ENCODE measurements around the gene TMEM176A.

TMEM176A gene

GRCh38 chr7:150800581-150801241, at the start of gene TMEM176A:
Gene TMEM176A (plus strand): TSS chr7:150800769. CDS start chr7:150801551, 782 bp downstream.
- peaks cover 28% of the 10 kb centered on the region for H3K27me3 ChIP-seq (replicated peaks; ENCODE audit: control insufficient read depth, insufficient read depth, low read length)
- no peak for DNase-seq (ENCODE audit: low read depth)
- H3K9ac ChIP-seq (ENCODE audit: low read length): no peak within 1 kb of the TSS

GRCh38 chr7:150751702-150752101, 48.9 kb upstream of the TMEM176A start:
- no peak overlapping the region for H3K4me3 ChIP-seq (ENCODE audit: low read length)
- no peaks in the 10 kb centered on the region for H3K9me3 ChIP-seq (ENCODE audit: control insufficient read depth, low read length)
- no peak overlapping the region for H3K9ac ChIP-seq (ENCODE audit: low read length)
- no peak for DNase-seq (ENCODE audit: low read depth)
- H3K4me1 ChIP-seq (ENCODE audit: control insufficient read depth, insufficient read depth, low read length): no peaks in the 10 kb centered on the region
- H3K36me3 ChIP-seq (ENCODE audit: control insufficient read depth, insufficient read depth, low read length, severe bottlenecking): no peaks in the 10 kb centered on the region
- H3K27me3 ChIP-seq (replicated peaks; ENCODE audit: control insufficient read depth, insufficient read depth, low read length): peaks cover 9% of the 10 kb centered on the region

More at GRCh38 chr7:150800581-150801241, at the start of gene TMEM176A:
- Histone ChIP-seq H3K4me1 (ENCODE audit: control insufficient read depth, insufficient read depth, low read length) (no peaks in the 10 kb centered on the region), H3K4me3 (ENCODE audit: low read length) (no peak within 1 kb of the TSS), H3K36me3 (ENCODE audit: control insufficient read depth, insufficient read depth, low read length, severe bottlenecking) (no peaks in the 10 kb centered on the region), H3K9me3 (ENCODE audit: control insufficient read depth, low read length) (peaks cover 20% of the 10 kb centered on the region)

GRCh38 chr7:150753239-150753638, 47.3 kb upstream of the TMEM176A start:
- no peak for DNase-seq (ENCODE audit: low read depth)
- no peaks in the 10 kb centered on the region for H3K36me3 ChIP-seq (ENCODE audit: control insufficient read depth, insufficient read depth, low read length, severe bottlenecking)
- H3K9ac ChIP-seq (ENCODE audit: low read length): no peak overlapping the region
- H3K4me3 ChIP-seq (ENCODE audit: low read length): no peak overlapping the region
- no peaks in the 10 kb centered on the region for H3K9me3 ChIP-seq (ENCODE audit: control insufficient read depth, low read length)
- H3K27me3 ChIP-seq (replicated peaks; ENCODE audit: control insufficient read depth, insufficient read depth, low read length): peaks cover 9% of the 10 kb centered on the region
- H3K4me1 ChIP-seq (ENCODE audit: control insufficient read depth, insufficient read depth, low read length): no peaks in the 10 kb centered on the region

GRCh38 chr7:150753826-150754603, 46.6 kb upstream of the TMEM176A start:
- Histone ChIP-seq H3K9me3 (ENCODE audit: control insufficient read depth, low read length) (no peaks in the 10 kb centered on the region), H3K4me3 (ENCODE audit: low read length) (no peak overlapping the region), H3K27me3 (replicated peaks; ENCODE audit: control insufficient read depth, insufficient read depth, low read length) (peaks cover 3% of the 10 kb centered on the region), H3K4me1 (ENCODE audit: control insufficient read depth, insufficient read depth, low read length) (no peaks in the 10 kb centered on the region), H3K9ac (ENCODE audit: low read length) (no peak overlapping the region), H3K36me3 (ENCODE audit: control insufficient read depth, insufficient read depth, low read length, severe bottlenecking) (no peaks in the 10 kb centered on the region)
- DNase-seq (ENCODE audit: low read depth): no peak

GRCh38 chr7:150754951-150755350, 45.6 kb upstream of the TMEM176A start:
- H3K4me1 ChIP-seq (ENCODE audit: control insufficient read depth, insufficient read depth, low read length): no peaks in the 10 kb centered on the region
- no peaks in the 10 kb centered on the region for H3K9me3 ChIP-seq (ENCODE audit: control insufficient read depth, low read length)
- no peaks in the 10 kb centered on the region for H3K36me3 ChIP-seq (ENCODE audit: control insufficient read depth, insufficient read depth, low read length, severe bottlenecking)
- peaks cover 3% of the 10 kb centered on the region for H3K27me3 ChIP-seq (replicated peaks; ENCODE audit: control insufficient read depth, insufficient read depth, low read length)
- no peak overlapping the region for H3K9ac ChIP-seq (ENCODE audit: low read length)
- no peak overlapping the region for H3K4me3 ChIP-seq (ENCODE audit: low read length)
- DNase-seq (ENCODE audit: low read depth): no peak

GRCh38 chr7:150755473-150756099, 45.0 kb upstream of the TMEM176A start:
- H3K9me3 ChIP-seq (ENCODE audit: control insufficient read depth, low read length): no peaks in the 10 kb centered on the region
- H3K36me3 ChIP-seq (ENCODE audit: control insufficient read depth, insufficient read depth, low read length, severe bottlenecking): no peaks in the 10 kb centered on the region
- H3K27me3 ChIP-seq (replicated peaks; ENCODE audit: control insufficient read depth, insufficient read depth, low read length): peaks cover 3% of the 10 kb centered on the region
- H3K9ac ChIP-seq (ENCODE audit: low read length): no peak overlapping the region
- no peak overlapping the region for H3K4me3 ChIP-seq (ENCODE audit: low read length)
- no peaks in the 10 kb centered on the region for H3K4me1 ChIP-seq (ENCODE audit: control insufficient read depth, insufficient read depth, low read length)
- no peak for DNase-seq (ENCODE audit: low read depth)

- H3K4me1 ChIP-seq (ENCODE audit: control insufficient read depth, insufficient read depth, low read length): no peaks in the 10 kb centered on the region
- peaks cover 3% of the 10 kb centered on the region for H3K27me3 ChIP-seq (replicated peaks; ENCODE audit: control insufficient read depth, insufficient read depth, low read length)
- H3K4me3 ChIP-seq (ENCODE audit: low read length): no peak overlapping the region
- H3K36me3 ChIP-seq (ENCODE audit: control insufficient read depth, insufficient read depth, low read length, severe bottlenecking): no peaks in the 10 kb centered on the region
- H3K9ac ChIP-seq (ENCODE audit: low read length): no peak overlapping the region
- DNase-seq (ENCODE audit: low read depth): no peak
- no peaks in the 10 kb centered on the region for H3K9me3 ChIP-seq (ENCODE audit: control insufficient read depth, low read length)
These were observed 44.4 kb upstream of the TMEM176A start for GRCh38 chr7:150756166-150756565.

GRCh38 chr7:150756858-150757257, 43.7 kb upstream of the TMEM176A start:
- Histone ChIP-seq H3K9me3 (ENCODE audit: control insufficient read depth, low read length) (no peaks in the 10 kb centered on the region), H3K4me1 (ENCODE audit: control insufficient read depth, insufficient read depth, low read length) (no peaks in the 10 kb centered on the region), H3K36me3 (ENCODE audit: control insufficient read depth, insufficient read depth, low read length, severe bottlenecking) (no peaks in the 10 kb centered on the region), H3K27me3 (replicated peaks; ENCODE audit: control insufficient read depth, insufficient read depth, low read length) (peaks cover 3% of the 10 kb centered on the region), H3K4me3 (ENCODE audit: low read length) (no peak overlapping the region), H3K9ac (ENCODE audit: low read length) (no peak overlapping the region)
- DNase-seq (ENCODE audit: low read depth): peak; percentile 4

- Histone ChIP-seq H3K4me1 (ENCODE audit: control insufficient read depth, insufficient read depth, low read length) (no peaks in the 10 kb centered on the region), H3K36me3 (ENCODE audit: control insufficient read depth, insufficient read depth, low read length, severe bottlenecking) (no peaks in the 10 kb centered on the region), H3K27me3 (replicated peaks; ENCODE audit: control insufficient read depth, insufficient read depth, low read length) (peaks cover 3% of the 10 kb centered on the region), H3K4me3 (ENCODE audit: low read length) (no peak overlapping the region), H3K9ac (ENCODE audit: low read length) (no peak overlapping the region), H3K9me3 (ENCODE audit: control insufficient read depth, low read length) (no peaks in the 10 kb centered on the region)
- no peak for DNase-seq (ENCODE audit: low read depth)
These were observed 41.1 kb upstream of the TMEM176A start for GRCh38 chr7:150759479-150759878.

GRCh38 chr7:150766334-150766709, 34.2 kb upstream of the TMEM176A start:
- no peaks in the 10 kb centered on the region for H3K27me3 ChIP-seq (replicated peaks; ENCODE audit: control insufficient read depth, insufficient read depth, low read length)

GRCh38 chr7:150769768-150770167, 30.8 kb upstream of the TMEM176A start:
- DNase-seq (ENCODE audit: low read depth): no peak
- Histone ChIP-seq H3K27me3 (replicated peaks; ENCODE audit: control insufficient read depth, insufficient read depth, low read length) (peaks cover 2% of the 10 kb centered on the region), H3K4me1 (ENCODE audit: control insufficient read depth, insufficient read depth, low read length) (no peaks in the 10 kb centered on the region), H3K36me3 (ENCODE audit: control insufficient read depth, insufficient read depth, low read length, severe bottlenecking) (no peaks in the 10 kb centered on the region), H3K4me3 (ENCODE audit: low read length) (no peak overlapping the region), H3K9ac (ENCODE audit: low read length) (no peak overlapping the region), H3K9me3 (ENCODE audit: control insufficient read depth, low read length) (peaks cover 8% of the 10 kb centered on the region)

More at GRCh38 chr7:150766334-150766709, 34.2 kb upstream of the TMEM176A start:
- H3K4me1 ChIP-seq (ENCODE audit: control insufficient read depth, insufficient read depth, low read length): no peaks in the 10 kb centered on the region
- DNase-seq (ENCODE audit: low read depth): no peak
- H3K9me3 ChIP-seq (ENCODE audit: control insufficient read depth, low read length): no peaks in the 10 kb centered on the region
- no peak overlapping the region for H3K4me3 ChIP-seq (ENCODE audit: low read length)
- no peaks in the 10 kb centered on the region for H3K36me3 ChIP-seq (ENCODE audit: control insufficient read depth, insufficient read depth, low read length, severe bottlenecking)
- H3K9ac ChIP-seq (ENCODE audit: low read length): no peak overlapping the region
